Activated T-cell treated with anti-CD3 and anti-CD28 coated beads for 24 hours (primary cell): Measurements from ENCODE around the gene NUTM2B.
"Not testable (repeated sequence)": the region's sequence is repeated elsewhere in the genome, so short reads cannot be mapped to it uniquely, and the experiment has no call there.

Experiments used
- DNase-seq: peaks from one replicate; pipeline ENCODE4 v3.0.0-alpha.2; 2020; ENCODE audit warnings: low read depth

Gene NUTM2B

GRCh38 chr10:79702927-79703326, at the start of gene NUTM2B:
Gene NUTM2B, plus strand, starts transcription at chr10:79703227. Its CDS starts 383 bp downstream, at chr10:79703610.
- DNase-seq: not testable (repeated sequence)

DNA sequence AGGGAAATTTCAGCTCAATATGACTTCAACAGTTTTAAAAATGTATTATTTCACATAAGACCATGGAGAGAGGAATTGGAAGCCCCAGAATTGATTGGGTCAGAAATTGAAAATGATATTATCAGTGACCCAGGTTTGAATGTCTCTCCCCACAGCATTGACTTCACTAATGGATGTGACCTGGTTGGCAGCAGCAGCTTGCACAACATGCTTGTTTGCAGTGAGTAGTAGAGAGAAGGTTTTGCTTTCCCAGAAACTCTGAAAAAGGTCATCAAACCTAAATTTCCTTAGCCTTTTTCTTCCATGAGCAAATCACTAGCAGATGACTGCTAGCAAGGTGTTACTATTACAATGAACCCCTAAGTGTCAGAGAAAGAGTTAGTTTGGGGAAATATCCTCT, 39.7 kb upstream of the NUTM2B start:
- DNase-seq: not testable (repeated sequence)

DNA sequence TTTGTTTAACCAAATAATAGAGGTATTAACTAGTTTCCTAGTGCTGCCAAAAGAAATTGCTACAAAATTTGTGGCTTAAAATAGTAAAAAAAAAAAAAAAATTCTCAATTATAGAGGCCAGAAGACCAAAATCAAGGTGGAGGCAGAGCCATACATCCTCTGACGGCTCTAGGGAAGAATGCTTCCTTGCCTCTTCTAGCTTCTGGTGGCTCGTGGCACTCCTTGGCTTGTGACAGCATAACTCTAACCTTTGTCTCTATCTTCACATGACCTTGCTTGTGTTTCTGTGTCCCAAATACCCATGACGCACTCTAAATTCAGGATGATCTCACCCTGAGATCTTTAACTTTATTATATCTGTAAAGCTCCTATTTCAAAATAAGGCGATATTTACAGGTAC, 38.3 kb upstream of the NUTM2B start:
- DNase-seq: not testable (repeated sequence)

- DNase-seq: not testable (repeated sequence)
Measured at GRCh38 chr10:79669248-79669788, 33.7 kb upstream of the NUTM2B start.

DNA sequence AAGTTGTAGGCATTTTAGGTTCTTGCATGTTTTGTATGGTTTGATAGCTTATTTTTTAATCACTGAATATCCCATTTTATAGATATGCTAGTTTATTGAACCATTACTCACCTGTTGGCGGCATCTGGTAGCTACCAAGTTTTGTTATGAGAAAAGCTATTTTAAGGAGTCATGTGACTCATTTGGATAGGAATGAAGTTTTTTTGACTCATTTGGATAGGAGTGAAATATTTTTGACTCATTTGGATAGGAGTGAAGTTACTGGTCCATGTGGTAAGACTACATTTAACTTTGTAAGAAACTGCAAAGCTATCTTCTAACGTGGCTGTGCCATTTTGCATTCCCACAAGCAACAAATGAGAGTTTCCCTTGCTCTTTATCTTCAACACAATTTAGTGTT, 28.1 kb upstream of the NUTM2B start:
- DNase-seq: not testable (repeated sequence)

DNA sequence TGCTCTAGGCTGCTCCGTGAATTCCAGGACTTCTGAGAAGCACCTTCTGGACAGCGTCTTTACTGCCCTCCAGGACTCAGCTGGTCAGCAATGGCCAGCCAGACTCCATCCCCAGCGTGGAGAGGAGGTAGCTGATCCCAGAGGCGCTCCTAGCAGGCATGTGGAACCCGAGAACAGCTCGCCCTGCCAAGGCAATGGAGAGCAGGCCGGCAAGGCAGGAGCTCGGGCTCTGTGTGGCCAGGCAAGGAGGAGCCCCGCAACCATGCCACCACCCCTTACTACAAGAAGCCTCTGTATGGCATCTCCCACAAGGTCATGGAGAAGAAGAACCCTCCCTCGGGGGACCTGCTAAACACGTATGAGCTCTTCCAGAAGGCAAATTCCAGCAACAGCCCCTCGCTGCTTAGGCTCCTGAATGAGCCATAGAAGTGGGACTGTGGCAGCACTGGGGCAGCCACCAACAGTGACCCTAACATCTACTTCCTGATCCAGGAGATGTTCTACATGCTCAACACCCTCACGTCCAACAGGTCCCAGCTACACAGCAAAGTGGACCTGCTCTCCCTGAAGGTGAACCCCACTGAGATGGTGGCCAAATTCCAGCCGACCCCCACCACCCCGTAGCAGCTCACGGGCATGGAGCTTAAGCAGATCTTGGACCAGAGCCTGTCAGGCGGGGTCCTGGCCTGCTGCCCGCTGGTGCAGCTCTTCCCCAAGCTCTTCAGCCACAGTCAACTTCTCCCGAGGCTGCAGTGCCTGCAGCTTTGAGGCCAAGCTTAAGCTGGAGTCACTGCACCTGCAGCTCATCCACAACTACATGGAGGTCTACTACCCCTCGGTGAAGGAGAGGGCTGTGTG, 19.8 kb upstream of the NUTM2B start:
- DNase-seq: not testable (repeated sequence)

DNA sequence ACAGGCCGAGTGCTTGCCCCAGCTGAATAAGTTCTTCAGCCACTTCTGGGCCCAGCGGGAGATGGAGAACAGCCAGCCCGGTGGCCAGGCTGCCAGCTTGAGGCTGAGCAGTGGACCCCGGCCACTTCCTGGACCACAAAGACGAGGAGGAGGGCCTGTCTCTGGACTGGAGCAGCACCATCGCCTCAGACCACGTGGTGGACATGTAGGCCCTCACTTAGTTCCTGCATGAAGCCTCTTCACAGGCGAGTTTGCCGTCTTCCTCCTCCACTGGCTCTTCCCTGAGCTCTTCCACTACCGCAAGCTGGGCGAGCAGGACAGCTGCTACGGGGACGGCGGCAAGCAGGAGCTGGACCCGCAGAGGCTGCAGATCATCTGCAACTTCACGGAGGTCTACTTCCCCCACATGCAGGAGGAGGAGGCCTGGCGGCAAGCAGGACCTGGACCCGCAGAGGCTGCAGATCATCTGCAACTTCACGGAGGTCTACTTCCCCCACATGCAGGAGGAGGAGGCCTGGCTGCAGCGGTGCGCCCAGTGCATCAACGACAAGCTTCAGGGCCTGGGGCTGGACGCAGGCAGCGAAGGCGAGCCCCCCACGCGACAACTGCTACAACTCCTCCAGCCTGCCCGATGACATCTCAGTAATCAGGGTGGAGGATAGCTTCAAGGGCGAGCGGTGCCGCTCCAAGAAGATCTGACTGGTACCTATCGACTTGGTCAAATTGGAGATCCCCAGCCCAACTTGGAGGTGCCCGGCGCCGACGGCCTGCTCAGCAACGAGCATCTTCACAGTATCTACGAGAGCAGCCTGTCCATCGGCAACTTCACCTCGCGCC, 18.9 kb upstream of the NUTM2B start:
- DNase-seq: not testable (repeated sequence)

DNA sequence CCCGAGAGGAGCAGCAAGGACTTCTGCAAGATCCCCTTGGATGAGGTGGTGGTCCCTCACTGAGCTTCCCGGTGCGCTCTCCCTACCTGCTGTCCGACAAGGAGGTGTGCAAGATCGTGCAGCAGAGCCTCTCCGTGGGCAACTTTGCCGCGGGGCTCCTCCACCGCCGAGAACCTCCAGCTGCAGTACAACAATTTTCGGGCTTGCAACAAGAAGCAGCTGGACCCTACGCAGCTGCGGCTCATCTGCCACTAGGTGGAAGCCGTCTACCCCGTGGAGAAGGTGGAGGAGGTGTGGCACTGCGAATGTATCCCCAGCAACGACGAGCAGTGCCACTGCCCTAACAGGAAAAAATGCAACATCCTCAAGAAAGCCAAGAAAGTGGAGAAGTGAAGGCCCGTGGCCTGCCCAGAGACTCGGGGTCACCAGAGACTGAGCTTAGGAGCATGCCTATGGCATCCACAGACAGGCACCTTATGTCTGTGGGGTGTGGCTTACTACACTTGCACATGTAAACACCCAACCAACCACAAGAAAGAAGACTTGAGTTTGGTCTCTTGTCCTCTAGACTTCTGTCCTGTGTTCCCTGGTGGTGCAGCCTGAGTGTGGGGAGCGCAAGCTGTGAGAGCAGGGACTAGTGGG, 17.9 kb upstream of the NUTM2B start:
- DNase-seq: peak; percentile 26

- DNase-seq: not testable (repeated sequence)
Measured at GRCh38 chr10:79686595-79686994, 16.4 kb upstream of the NUTM2B start.

- not testable (repeated sequence) for DNase-seq
Measured at GRCh38 chr10:79687406-79688150, 15.4 kb upstream of the NUTM2B start.

DNA sequence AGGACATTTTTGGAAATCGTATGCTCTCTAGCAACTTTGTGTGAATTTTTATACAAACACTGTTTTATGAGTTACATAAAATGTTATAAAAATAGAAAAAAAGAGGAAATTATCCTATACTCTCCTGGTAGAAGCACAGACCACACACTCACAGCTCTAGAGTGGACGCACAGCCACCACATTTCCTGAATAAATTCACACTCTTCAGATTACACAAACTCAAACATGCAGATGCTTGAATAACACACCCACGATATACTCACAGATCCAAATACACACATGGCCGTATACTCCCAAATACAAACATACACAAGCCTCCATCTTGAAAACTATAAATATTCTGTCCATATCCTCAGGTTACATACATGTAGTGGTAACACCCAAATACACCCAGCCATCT, 14.2 kb upstream of the NUTM2B start:
- DNase-seq: not testable (repeated sequence)

DNA sequence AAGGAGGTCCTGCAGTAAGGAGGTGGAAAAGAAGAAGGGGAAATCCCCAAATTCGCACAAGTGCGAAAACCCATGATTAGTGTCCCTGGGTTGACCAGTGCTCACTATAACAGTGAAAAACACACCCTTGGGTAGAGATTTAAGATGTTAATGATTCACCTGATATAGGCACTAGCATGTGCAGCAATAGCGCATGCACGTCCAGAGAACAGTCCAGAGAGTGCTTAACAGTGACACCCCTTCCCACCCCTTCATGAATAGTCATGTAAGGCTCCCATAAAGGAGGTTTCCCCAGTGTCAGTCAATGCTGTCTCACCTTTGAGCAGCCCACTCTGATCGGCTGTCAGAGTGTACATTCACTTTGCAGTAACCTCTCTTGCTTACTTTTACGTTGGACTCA, 6.4 kb upstream of the NUTM2B start:
- DNase-seq: not testable (repeated sequence)

DNA sequence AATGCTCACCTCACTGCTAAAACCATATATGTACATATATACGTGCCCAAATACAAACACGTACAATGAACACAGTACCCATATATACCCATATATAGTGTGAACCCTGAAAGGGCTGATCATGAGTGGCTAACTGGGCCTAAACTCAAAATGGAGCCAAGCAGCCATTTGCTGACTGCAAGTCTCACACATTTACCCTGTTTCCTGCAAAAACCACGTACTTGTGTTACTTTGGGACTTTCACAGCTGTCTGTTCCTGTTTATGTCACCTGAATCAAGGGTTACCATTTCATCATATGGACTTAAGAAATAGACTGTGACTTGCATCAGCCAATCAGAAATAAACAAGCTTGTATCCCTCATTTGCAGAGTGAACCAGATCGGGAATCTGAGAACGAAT, 5.9 kb upstream of the NUTM2B start:
- not testable (repeated sequence) for DNase-seq

GRCh38 chr10:79700381-79700944, 2.6 kb upstream of the NUTM2B start:
- DNase-seq: not testable (repeated sequence)

- DNase-seq: not testable (repeated sequence)
Measured at GRCh38 chr10:79707017-79707416, 4.0 kb downstream of the NUTM2B start.

GRCh38 chr10:79714976-79715375, 11.9 kb downstream of the NUTM2B start:
- DNase-seq: not testable (repeated sequence)

- not testable (repeated sequence) for DNase-seq
Measured at GRCh38 chr10:79716917-79717579, 14.0 kb downstream of the NUTM2B start.

GRCh38 chr10:79720000-79720399, 17.0 kb downstream of the NUTM2B start:
- DNase-seq: not testable (repeated sequence)

- not testable (repeated sequence) for DNase-seq
Measured at GRCh38 chr10:79726620-79727019, 23.6 kb downstream of the NUTM2B start.

GRCh38 chr10:79744844-79745243, 41.8 kb downstream of the NUTM2B start:
- DNase-seq: not testable (repeated sequence)
